A673 (cell line): Measurements from ENCODE around the gene ITPR1. TPM values are rescaled to one million over a fixed set of nuclear protein-coding genes. Genes with fewer than 3 reads are reported as not detected.

Experiments used
- BruUV-seq: library from RNA; stranded (reverse); fragments of 400-500 nt; replicated peaks from 2 replicates; lab custom pipeline; 2021; lab: Mats Ljungman, UMichigan
- CTCF ChIA-PET: fragments of 300-600 bp; sonication (Branson Sonifier 250); formaldehyde crosslinking; loops from one replicate; lab custom pipeline; 2022; ENCODE audit warnings: antibody characterized with exemption; lab: Charles Lee
- POLR2A ChIA-PET: fragments of 300-600 bp; sonication (Branson Sonifier 250); formaldehyde crosslinking; loops from one replicate; lab custom pipeline; 2022; ENCODE audit warnings: antibody characterized with exemption; ENCODE audit not compliant: low non-redundant PET; lab: Charles Lee
- DNase-seq: peaks from one replicate; pipeline ENCODE4 v3.0.0-alpha.2; 2015; ENCODE audit warnings: low spot score
- H3K27ac ChIP-seq: fragments of 200-600 bp; sonication (generic); 2 replicates; pipeline ENCODE4 v1.5.1; 2016; ENCODE audit warnings: mixed run types, low read depth, mild to moderate bottlenecking, mixed read lengths, antibody characterized with exemption, low read length; ENCODE audit not compliant: poor library complexity, severe bottlenecking
- H3K27me3 ChIP-seq: fragments of 200-600 bp; sonication (generic); replicated peaks from 2 replicates; pipeline ENCODE4 v1.6.1; 2017; ENCODE audit warnings: mixed run types, low read depth, mild to moderate bottlenecking, mixed read lengths, antibody characterized with exemption, low read length; ENCODE audit not compliant: insufficient read depth, poor library complexity
- H3K36me3 ChIP-seq: fragments of 200-600 bp; sonication (generic); 2 replicates; pipeline ENCODE4 v1.6.1; 2016; ENCODE audit warnings: mixed run types, mild to moderate bottlenecking, mixed read lengths, antibody characterized with exemption, low read length; ENCODE audit not compliant: insufficient read depth, poor library complexity, severe bottlenecking
- H3K4me1 ChIP-seq: fragments of 200-600 bp; sonication (generic); 2 replicates; pipeline ENCODE4 v1.6.1; 2017; ENCODE audit warnings: mixed run types, mild to moderate bottlenecking, mixed read lengths, antibody characterized with exemption, low read length; ENCODE audit not compliant: insufficient read depth, poor library complexity, severe bottlenecking
- H3K4me3 ChIP-seq: fragments of 200-600 bp; sonication (generic); 2 replicates; pipeline ENCODE4 v1.5.1; 2016; ENCODE audit warnings: low read depth, mixed run types, mild to moderate bottlenecking, mixed read lengths, low read length; ENCODE audit not compliant: poor library complexity, severe bottlenecking
- H3K9me3 ChIP-seq: fragments of 200-600 bp; sonication (generic); 2 replicates; pipeline ENCODE4 v1.6.1; 2016; ENCODE audit warnings: mixed run types, low read depth, mild to moderate bottlenecking, mixed read lengths, antibody characterized with exemption, low read length; ENCODE audit not compliant: poor library complexity, severe bottlenecking
- EZH2 ChIP-seq: fragments of 200-600 bp; sonication (generic); IDR thresholded peaks from 2 replicates; pipeline ENCODE4 v1.6.1; 2017; ENCODE audit warnings: borderline replicate concordance, low read depth, mild to moderate bottlenecking, mixed read lengths, antibody characterized with exemption, low read length; ENCODE audit not compliant: poor library complexity, severe bottlenecking
- intact Hi-C: fragments of 100-400 bp; cut with micrococcal nuclease; formaldehyde crosslinking; loops from one replicate; pipeline ENCODE4 v1.10.0; 2022; ENCODE audit not compliant: unreplicated experiment
- total RNA-seq: library from RNA; stranded (reverse); gene quantifications from 2 replicates; pipeline ENCODE4 v1.2.3, GENCODE V29; 2021
- TF ChIP-seq, protein P1 (sequence below): fragments of 300-800, 200-600 bp; sonication (generic); conservative IDR thresholded peaks from 2 replicates; pipeline ENCODE4 v1.5.1; 2017; ENCODE audit warnings: low read depth, mild to moderate bottlenecking, antibody characterized with exemption, low read length, moderate library complexity, mixed read lengths

ITPR1 gene
- total RNA-seq, 1 experiment from 2014 or later: 8.6 TPM

DNA sequence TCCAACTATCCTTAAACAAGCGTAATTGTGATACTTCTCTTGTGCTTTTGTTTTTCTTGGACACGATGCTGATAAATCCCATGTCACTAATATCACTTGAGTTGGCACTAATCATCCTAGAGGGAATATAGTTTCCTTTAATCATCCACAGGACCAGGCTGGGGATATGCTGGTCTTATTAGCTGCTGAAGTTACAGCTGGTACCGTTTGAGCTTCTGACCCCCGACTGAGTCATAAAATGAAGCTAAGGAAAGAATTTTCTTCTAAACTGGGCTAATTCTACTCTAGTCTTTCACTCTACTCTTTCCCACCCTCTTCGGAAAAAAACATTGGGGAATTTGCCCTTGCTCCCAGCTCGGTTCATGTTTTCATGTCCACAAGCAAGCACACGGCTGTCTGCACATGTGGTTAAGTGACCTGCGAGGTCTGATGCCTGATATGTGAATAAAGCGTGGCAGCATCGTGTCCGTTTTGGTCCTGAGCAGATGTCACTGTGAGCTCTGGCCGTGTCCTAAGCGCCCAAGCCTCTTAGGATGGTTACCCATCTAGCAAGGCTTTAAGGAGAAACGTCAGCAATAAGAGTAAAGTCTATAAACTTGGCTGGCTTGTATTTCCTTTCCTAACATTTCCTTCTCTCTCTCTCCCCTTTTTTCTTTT lies 223.7 kb downstream of the ITPR1 start:
- H3K4me3 ChIP-seq: no peak overlapping the region
- no peak overlapping the region for H3K27ac ChIP-seq
- TF ChIP-seq, protein P1, sequence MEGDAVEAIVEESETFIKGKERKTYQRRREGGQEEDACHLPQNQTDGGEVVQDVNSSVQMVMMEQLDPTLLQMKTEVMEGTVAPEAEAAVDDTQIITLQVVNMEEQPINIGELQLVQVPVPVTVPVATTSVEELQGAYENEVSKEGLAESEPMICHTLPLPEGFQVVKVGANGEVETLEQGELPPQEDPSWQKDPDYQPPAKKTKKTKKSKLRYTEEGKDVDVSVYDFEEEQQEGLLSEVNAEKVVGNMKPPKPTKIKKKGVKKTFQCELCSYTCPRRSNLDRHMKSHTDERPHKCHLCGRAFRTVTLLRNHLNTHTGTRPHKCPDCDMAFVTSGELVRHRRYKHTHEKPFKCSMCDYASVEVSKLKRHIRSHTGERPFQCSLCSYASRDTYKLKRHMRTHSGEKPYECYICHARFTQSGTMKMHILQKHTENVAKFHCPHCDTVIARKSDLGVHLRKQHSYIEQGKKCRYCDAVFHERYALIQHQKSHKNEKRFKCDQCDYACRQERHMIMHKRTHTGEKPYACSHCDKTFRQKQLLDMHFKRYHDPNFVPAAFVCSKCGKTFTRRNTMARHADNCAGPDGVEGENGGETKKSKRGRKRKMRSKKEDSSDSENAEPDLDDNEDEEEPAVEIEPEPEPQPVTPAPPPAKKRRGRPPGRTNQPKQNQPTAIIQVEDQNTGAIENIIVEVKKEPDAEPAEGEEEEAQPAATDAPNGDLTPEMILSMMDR: no peak
- no peak for TF ChIP-seq EZH2
- intact Hi-C loops: no loop called here
- H3K27me3 ChIP-seq: no peaks in the 10 kb centered on the region
- ChIA-PET CTCF (no interaction called here), POLR2A (no interaction called here)
- H3K4me1 ChIP-seq: peaks cover 13% of the 10 kb centered on the region
- H3K9me3 ChIP-seq: no peaks in the 10 kb centered on the region
- H3K36me3 ChIP-seq: no peaks in the 10 kb centered on the region
- no TSS peak for BruUV-seq
- DNase-seq: no peak

GRCh38 chr3:4717363-4717740 lies 224.2 kb downstream of the ITPR1 start:
- H3K4me3 ChIP-seq: no peak overlapping the region
- H3K27ac ChIP-seq: no peak overlapping the region
- POLR2A ChIA-PET: no interaction called here
- H3K9me3 ChIP-seq: no peaks in the 10 kb centered on the region
- no peak for DNase-seq
- TF ChIP-seq, protein P1: no peak
- no peak for TF ChIP-seq EZH2
- H3K27me3 ChIP-seq: no peaks in the 10 kb centered on the region
- peaks cover 13% of the 10 kb centered on the region for H3K4me1 ChIP-seq
- H3K36me3 ChIP-seq: no peaks in the 10 kb centered on the region
- CTCF ChIA-PET: no interaction called here
- intact Hi-C loops: no loop called here
- BruUV-seq: no TSS peak

DNA sequence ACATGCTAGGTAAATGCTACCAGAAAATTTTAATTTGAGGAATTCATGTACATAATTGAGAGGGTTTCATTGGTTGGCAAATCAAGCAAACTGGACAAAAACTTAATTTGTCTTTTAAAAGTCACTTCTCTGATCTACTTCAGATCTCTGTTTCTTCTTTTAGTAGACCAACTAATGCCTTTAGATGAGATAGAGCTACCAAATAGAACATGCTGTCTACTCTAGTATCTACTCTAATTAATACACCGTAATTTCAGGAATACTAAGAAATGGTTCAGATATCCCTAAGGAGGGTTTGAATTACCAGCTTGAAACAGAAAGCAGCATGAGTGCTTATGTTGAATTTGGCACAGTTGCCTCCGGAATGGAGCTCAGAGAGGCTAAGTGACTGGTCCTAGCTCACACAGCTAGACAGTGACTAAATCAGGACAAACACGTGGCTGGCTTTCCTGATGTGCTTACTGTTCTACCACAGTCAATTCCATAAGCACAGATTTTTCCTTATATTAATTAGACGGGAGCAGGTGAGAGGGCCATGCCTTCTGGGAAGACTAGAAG lies 225.1 kb downstream of the ITPR1 start:
- H3K27me3 ChIP-seq: no peaks in the 10 kb centered on the region
- H3K9me3 ChIP-seq: no peaks in the 10 kb centered on the region
- no peak overlapping the region for H3K4me3 ChIP-seq
- ChIA-PET CTCF (no interaction called here), POLR2A (no interaction called here)
- TF ChIP-seq, protein P1: no peak
- TF ChIP-seq EZH2: no peak
- H3K27ac ChIP-seq: no peak overlapping the region
- no TSS peak for BruUV-seq
- peaks cover 13% of the 10 kb centered on the region for H3K4me1 ChIP-seq
- no peaks in the 10 kb centered on the region for H3K36me3 ChIP-seq
- no peak for DNase-seq
- intact Hi-C loops: no loop called here
